K562 (cell line): ENCODE results near the gene CMTM1. TPM values are rescaled to one million over a fixed set of nuclear protein-coding genes. Genes with fewer than 3 reads are reported as not detected.

Source experiments
- ATF7 ChIP-seq: fragments of 450-650 bp; IDR thresholded peaks from 2 replicates; pipeline ENCODE4 v1.7.1; 2014; ENCODE audit warnings: mild to moderate bottlenecking, moderate library complexity
- CBX1 ChIP-seq: sonication (generic); IDR thresholded peaks from 2 replicates; pipeline ENCODE4 v1.6.1; 2016; ENCODE audit warnings: antibody characterized with exemption, low read depth, mild to moderate bottlenecking
- CEBPG ChIP-seq, 3 experiments: fragments of 200-800 bp in 1 of 3; sonication (Bioruptor generic) in 1 of 3; sonication (generic) in 1 of 3; formaldehyde crosslinking in 1 of 3; IDR thresholded peaks in 2 of 3; conservative IDR thresholded peaks in 1 of 3; 2 replicates each; pipeline versions ENCODE4 v1.6.1 to v1.8.0; 2016 to 2022; ENCODE audit warnings: missing compliant biosample characterization in 2 of 3, missing genetic modification characterization in 2 of 3, mild to moderate bottlenecking in 1 of 3, missing genetic modification reagents in 1 of 3
- EP400 ChIP-seq: fragments of 450-650 bp; IDR thresholded peaks from 2 replicates; pipeline ENCODE4 v1.6.1; 2017; ENCODE audit warnings: antibody characterized with exemption, mild to moderate bottlenecking, moderate library complexity
- ETS2 ChIP-seq: IDR thresholded peaks from 2 replicates; pipeline ENCODE4 v1.6.1; 2016; ENCODE audit warnings: borderline replicate concordance, missing genetic modification characterization, mild to moderate bottlenecking, moderate library complexity, missing compliant biosample characterization; ENCODE audit not compliant: poor library complexity, severe bottlenecking
- FIP1L1 ChIP-seq: fragments of 200-400 bp; formaldehyde crosslinking; IDR thresholded peaks from 2 replicates; pipeline ENCODE4 v1.6.1; 2018; ENCODE audit warnings: mild to moderate bottlenecking, low read depth, low read length; ENCODE audit not compliant: poor library complexity, severe bottlenecking
- KHSRP ChIP-seq: fragments of 450-650 bp; IDR thresholded peaks from 2 replicates; pipeline ENCODE4 v1.6.1; 2017
- LEF1 ChIP-seq: fragments of 450-650 bp; IDR thresholded peaks from 2 replicates; pipeline ENCODE4 v1.6.1; 2016; ENCODE audit warnings: mild to moderate bottlenecking
- NFRKB ChIP-seq: fragments of 450-650 bp; IDR thresholded peaks from 2 replicates; pipeline ENCODE4 v1.6.1; 2016; ENCODE audit warnings: low read depth
- SP2 ChIP-seq: IDR thresholded peaks from 2 replicates; pipeline ENCODE4 v1.6.1; 2011; ENCODE audit warnings: mild to moderate bottlenecking, low read depth, low read length, moderate library complexity; ENCODE audit not compliant: poor library complexity, severe bottlenecking; ENCODE audit errors: extremely low read depth
- SRSF1 ChIP-seq: fragments of 200-400 bp; formaldehyde crosslinking; IDR thresholded peaks from 2 replicates; pipeline ENCODE4 v1.6.1; 2017; ENCODE audit warnings: mild to moderate bottlenecking, low read depth, low read length, moderate library complexity
- ZFX ChIP-seq: sonication (generic); formaldehyde crosslinking; IDR thresholded peaks from 2 replicates; pipeline ENCODE4 v1.8.0; 2022; ENCODE audit warnings: mild to moderate bottlenecking, missing genetic modification reagents, moderate library complexity
- ZNF263 ChIP-seq: sonication (generic); formaldehyde crosslinking; IDR thresholded peaks from 2 replicates; pipeline ENCODE4 v1.8.0; 2022; ENCODE audit warnings: mild to moderate bottlenecking, missing genetic modification reagents, borderline replicate concordance
- polyA plus RNA-seq, 8 experiments: library from polyadenylated mRNA; depleted of rRNA in 4 of 8; stranded (reverse) in 5 of 8; unstranded in 3 of 8; fragments of >200 nt; fragmentation: Nextera tagmentation in 2 of 8; fragmentation: Illumina TruSeq in 1 of 8; extraction: Ambion mirVana in 2 of 8; extraction: Trizol in 1 of 8; gene quantifications; 2 replicates each; pipeline versions ENCODE4 v1.2.1 to v1.2.3, GENCODE V29; 2011 to 2014; ENCODE audit warnings: inconsistent platforms in 1 of 8, missing spikeins in 1 of 8
- total RNA-seq, 7 experiments: library from RNA; depleted of rRNA in 6 of 7; stranded (reverse); fragments of >200 nt in 6 of 7; fragmentation: Illumina TruSeq in 2 of 7; extraction: Trizol in 2 of 7; gene quantifications; 2 replicates each; pipeline versions ENCODE4 v1.2.1 to v1.2.3, GENCODE V29; 2011 to 2021; ENCODE audit warnings: low replicate concordance in 1 of 7
- TF ChIP-seq, protein P1 (sequence below): sonication (generic); formaldehyde crosslinking; IDR thresholded peaks from 2 replicates; pipeline ENCODE4 v1.4.0; 2020; ENCODE audit warnings: mild to moderate bottlenecking, missing genetic modification reagents
- TF ChIP-seq, protein P2 (sequence below), 2 experiments: fragments of 450-650 bp; IDR thresholded peaks; 2 replicates each; pipeline ENCODE4 v1.6.1; 2016
- TF ChIP-seq, protein P3 (sequence below): sonication (generic); formaldehyde crosslinking; IDR thresholded peaks from 2 replicates; pipeline ENCODE4 v1.8.1; 2023; ENCODE audit warnings: mild to moderate bottlenecking, missing genetic modification reagents, moderate library complexity
- TF ChIP-seq, protein P4 (sequence below), 3 experiments: fragments of 200-800 bp in 1 of 3; sonication (Bioruptor generic) in 1 of 3; sonication (generic) in 1 of 3; formaldehyde crosslinking in 1 of 3; IDR thresholded peaks; 2 replicates each; pipeline versions ENCODE4 v1.6.1 to v1.8.0; 2016 to 2022; ENCODE audit warnings: mild to moderate bottlenecking in 2 of 3, missing compliant biosample characterization in 2 of 3, missing genetic modification characterization in 2 of 3, missing genetic modification reagents in 1 of 3
- TF ChIP-seq, protein P5 (sequence below): sonication (generic); formaldehyde crosslinking; IDR thresholded peaks from 2 replicates; pipeline ENCODE4 v1.8.0; 2022; ENCODE audit warnings: missing genetic modification reagents, mild to moderate bottlenecking, moderate library complexity, borderline replicate concordance

The CMTM1 gene
- total and polyA plus RNA-seq, 9 of the 15 experiments (the other 6 are each of a cell fraction or from before 2014, with no cell fraction given): 0.25 to 2.6 (median 1.1) TPM; not detected in 2

DNA sequence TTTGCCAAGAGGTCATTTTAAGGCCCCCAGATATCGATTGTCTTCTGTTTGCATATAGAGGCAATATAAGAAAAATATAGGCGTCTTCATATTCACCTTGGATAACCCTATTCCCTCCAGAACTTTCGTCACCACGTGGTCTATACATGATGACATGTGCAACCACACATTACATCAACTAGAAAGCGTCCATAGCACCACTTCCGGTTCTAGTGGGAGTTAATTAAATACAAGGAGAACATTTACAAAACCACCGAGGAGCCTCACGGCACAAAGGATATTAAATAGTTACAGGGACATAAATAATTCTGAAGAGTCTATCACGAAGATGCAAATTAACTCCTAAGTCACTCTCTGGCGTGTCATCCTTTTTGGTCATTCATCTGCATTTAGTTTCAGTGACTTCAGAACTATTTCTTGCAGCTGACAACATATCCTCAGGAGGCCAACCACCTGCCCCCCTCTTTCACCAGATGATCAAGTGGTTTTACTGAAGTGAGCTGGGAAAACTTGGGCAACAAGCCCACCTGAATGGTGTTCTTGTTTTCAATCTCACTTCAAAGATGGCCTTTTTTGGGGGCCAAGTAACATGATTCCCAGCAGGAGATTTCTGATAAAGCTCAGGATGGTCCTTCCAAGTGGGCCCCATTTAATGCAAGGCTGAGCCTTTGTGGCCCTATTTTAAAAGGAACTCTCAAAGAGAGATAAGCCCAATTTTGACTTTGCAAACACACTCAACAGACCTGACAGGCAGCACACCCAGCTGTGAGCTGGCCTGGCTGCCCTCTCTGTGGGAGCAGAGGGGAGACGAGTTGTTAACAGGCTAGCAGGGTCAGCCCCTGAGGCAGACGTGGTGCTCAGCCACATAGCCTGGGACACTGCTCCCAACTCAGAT is 53.5 kb downstream of the CMTM1 start (continued):
- TF ChIP-seq, protein P1, sequence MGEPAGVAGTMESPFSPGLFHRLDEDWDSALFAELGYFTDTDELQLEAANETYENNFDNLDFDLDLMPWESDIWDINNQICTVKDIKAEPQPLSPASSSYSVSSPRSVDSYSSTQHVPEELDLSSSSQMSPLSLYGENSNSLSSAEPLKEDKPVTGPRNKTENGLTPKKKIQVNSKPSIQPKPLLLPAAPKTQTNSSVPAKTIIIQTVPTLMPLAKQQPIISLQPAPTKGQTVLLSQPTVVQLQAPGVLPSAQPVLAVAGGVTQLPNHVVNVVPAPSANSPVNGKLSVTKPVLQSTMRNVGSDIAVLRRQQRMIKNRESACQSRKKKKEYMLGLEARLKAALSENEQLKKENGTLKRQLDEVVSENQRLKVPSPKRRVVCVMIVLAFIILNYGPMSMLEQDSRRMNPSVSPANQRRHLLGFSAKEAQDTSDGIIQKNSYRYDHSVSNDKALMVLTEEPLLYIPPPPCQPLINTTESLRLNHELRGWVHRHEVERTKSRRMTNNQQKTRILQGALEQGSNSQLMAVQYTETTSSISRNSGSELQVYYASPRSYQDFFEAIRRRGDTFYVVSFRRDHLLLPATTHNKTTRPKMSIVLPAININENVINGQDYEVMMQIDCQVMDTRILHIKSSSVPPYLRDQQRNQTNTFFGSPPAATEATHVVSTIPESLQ (CRISPR knock-in tag): 0 out of 2 replicates have a peak, but pooled peaks have one; percentile 64
- TF ChIP-seq ZNF263 (CRISPR knock-in tag) (no peak), CBX1 (no peak), EP400 (peak; percentile 75), LEF1 (no peak), ATF7 (peak; percentile 44; the same call in 1 of the 2 replicates), SRSF1 (no peak), FIP1L1 (no peak), NFRKB (0 out of 2 replicates have a peak, but pooled peaks have one; percentile 14), CEBPG (CRISPR knock-in tag; IDR thresholded peaks at IDR 0.05) (peak; percentile 73), CEBPG (tag; conservative IDR thresholded peaks at IDR 0.05 in 1 of 2, IDR thresholded peaks at IDR 0.05 in 1 of 2) (peak in 1 of 2 experiments; percentile 92; a peak in 2 of 4 replicates), SP2 (no peak), ZFX (CRISPR knock-in tag) (no peak), ETS2 (no peak), KHSRP (no peak)
- TF ChIP-seq, protein P2, sequence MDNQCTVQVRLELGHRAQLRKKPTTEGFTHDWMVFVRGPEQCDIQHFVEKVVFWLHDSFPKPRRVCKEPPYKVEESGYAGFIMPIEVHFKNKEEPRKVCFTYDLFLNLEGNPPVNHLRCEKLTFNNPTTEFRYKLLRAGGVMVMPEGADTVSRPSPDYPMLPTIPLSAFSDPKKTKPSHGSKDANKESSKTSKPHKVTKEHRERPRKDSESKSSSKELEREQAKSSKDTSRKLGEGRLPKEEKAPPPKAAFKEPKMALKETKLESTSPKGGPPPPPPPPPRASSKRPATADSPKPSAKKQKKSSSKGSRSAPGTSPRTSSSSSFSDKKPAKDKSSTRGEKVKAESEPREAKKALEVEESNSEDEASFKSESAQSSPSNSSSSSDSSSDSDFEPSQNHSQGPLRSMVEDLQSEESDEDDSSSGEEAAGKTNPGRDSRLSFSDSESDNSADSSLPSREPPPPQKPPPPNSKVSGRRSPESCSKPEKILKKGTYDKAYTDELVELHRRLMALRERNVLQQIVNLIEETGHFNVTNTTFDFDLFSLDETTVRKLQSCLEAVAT (IDR thresholded peaks at IDR 0.05): no peak
- TF ChIP-seq, protein P3, sequence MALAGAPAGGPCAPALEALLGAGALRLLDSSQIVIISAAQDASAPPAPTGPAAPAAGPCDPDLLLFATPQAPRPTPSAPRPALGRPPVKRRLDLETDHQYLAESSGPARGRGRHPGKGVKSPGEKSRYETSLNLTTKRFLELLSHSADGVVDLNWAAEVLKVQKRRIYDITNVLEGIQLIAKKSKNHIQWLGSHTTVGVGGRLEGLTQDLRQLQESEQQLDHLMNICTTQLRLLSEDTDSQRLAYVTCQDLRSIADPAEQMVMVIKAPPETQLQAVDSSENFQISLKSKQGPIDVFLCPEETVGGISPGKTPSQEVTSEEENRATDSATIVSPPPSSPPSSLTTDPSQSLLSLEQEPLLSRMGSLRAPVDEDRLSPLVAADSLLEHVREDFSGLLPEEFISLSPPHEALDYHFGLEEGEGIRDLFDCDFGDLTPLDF (CRISPR knock-in tag): no peak
- TF ChIP-seq, protein P4, sequence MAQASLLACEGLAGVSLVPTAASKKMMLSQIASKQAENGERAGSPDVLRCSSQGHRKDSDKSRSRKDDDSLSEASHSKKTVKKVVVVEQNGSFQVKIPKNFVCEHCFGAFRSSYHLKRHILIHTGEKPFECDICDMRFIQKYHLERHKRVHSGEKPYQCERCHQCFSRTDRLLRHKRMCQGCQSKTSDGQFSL (CRISPR knock-in tag; IDR thresholded peaks at IDR 0.05): no peak
- TF ChIP-seq, protein P4 (tag; IDR thresholded peaks at IDR 0.05): no peak
- TF ChIP-seq, protein P5, sequence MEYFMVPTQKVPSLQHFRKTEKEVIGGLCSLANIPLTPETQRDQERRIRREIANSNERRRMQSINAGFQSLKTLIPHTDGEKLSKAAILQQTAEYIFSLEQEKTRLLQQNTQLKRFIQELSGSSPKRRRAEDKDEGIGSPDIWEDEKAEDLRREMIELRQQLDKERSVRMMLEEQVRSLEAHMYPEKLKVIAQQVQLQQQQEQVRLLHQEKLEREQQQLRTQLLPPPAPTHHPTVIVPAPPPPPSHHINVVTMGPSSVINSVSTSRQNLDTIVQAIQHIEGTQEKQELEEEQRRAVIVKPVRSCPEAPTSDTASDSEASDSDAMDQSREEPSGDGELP: peak; percentile 81; the same call in 1 of the 2 replicates
